Fibroblast of mammary gland (primary cell): ENCODE measurements around the gene RAVER1.

Source experiments
- DNase-seq: peaks from one replicate; pipeline ENCODE4 v3.0.0-alpha.2; 2010; ENCODE audit warnings: low read depth
- H3K4me3 ChIP-seq: 2 replicates; pipeline ENCODE4 v1.5.1; 2011; ENCODE audit warnings: low read depth, mild to moderate bottlenecking, low read length, moderate library complexity; ENCODE audit not compliant: control insufficient read depth
- CTCF ChIP-seq: conservative IDR thresholded peaks from 2 replicates; pipeline ENCODE4 v1.5.1; 2011; ENCODE audit warnings: low read depth, low read length, inconsistent platforms; ENCODE audit not compliant: control insufficient read depth, insufficient read depth

The RAVER1 gene

DNA sequence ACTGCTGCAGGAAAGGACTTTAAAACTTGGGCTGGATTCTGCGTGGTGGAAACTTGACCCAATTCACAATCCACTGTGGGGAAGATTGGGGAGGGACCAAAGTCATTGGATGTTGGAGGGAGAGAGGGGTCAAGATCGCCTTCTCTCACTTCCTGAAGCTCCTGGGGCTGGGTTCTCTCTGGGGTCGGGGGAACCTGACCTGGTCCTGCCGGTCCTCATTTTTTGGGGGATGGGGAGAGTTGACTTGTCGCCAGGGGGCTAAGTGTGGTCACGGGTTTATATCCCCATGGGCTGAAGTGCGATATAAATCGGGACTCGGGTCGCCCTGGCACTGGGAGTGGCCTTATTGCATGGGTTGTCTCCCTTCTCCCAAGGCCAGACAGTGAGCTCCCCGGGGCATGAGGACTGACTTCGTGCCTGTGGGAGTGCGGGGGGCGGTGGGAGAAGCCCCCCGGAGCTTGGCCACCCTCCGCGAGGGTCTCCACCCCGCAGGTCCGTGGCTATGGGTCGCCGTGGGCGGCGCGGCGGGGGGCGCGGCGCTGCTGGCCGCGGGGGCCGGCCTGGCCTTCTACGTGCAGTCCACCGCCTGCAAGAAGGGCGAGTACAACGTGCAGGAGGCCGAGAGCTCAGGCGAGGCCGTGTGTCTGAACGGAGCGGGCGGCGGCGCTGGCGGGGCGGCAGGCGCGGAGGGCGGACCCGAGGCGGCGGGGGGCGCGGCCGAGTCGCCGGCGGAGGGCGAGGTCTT, 37.3 kb downstream of the RAVER1 start:
- TF ChIP-seq CTCF, result no peak
- no peak for DNase-seq
- no peak overlapping the region for H3K4me3 ChIP-seq

- no peak for DNase-seq
- TF ChIP-seq CTCF, result no peak
- H3K4me3 ChIP-seq, result no peak overlapping the region
These were observed 38.0 kb downstream of the RAVER1 start for GRCh38 chr19:10295305-10295846.

DNA sequence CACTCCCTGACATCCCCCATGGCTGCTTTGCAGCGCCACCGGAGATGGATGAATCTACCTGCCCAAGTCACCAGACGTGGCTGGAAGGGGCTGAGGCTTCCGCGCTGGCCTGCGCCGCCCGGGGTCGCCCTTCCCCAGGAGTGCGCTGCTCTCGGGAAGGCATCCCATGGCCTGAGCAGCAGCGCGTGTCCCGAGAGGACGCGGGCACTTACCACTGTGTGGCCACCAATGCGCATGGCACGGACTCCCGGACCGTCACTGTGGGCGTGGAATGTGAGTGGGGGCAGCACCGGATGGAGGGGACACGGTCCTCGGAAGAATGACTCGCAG, 39.0 kb downstream of the RAVER1 start:
- H3K4me3 ChIP-seq, result no peak overlapping the region
- TF ChIP-seq CTCF, result no peak
- no peak for DNase-seq

DNA sequence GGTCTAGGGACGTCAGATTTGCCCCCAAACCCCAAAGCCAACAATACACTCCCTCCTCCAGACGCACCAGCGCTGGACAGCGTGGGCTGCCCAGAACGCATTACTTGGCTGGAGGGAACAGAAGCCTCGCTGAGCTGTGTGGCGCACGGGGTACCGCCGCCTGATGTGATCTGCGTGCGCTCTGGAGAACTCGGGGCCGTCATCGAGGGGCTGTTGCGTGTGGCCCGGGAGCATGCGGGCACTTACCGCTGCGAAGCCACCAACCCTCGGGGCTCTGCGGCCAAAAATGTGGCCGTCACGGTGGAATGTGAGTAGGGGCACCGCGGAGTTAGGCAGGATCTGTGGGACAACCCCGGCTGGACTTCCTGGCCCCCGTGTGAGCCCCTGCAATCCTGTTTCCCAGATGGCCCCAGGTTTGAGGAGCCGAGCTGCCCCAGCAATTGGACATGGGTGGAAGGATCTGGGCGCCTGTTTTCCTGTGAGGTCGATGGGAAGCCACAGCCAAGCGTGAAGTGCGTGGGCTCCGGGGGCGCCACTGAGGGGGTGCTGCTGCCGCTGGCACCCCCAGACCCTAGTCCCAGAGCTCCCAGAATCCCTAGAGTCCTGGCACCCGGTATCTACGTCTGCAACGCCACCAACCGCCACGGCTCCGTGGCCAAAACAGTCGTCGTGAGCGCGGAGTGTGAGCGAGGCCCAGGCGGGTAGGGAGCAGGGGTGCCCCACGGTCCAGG, 39.5 kb downstream of the RAVER1 start:
- no peak overlapping the region for H3K4me3 ChIP-seq
- DNase-seq, result no peak
- no peak for TF ChIP-seq CTCF

- H3K4me3 ChIP-seq, result no peak overlapping the region
- no peak for TF ChIP-seq CTCF
- DNase-seq, result no peak
These were observed 40.3 kb downstream of the RAVER1 start for GRCh38 chr19:10292789-10293636.

DNA sequence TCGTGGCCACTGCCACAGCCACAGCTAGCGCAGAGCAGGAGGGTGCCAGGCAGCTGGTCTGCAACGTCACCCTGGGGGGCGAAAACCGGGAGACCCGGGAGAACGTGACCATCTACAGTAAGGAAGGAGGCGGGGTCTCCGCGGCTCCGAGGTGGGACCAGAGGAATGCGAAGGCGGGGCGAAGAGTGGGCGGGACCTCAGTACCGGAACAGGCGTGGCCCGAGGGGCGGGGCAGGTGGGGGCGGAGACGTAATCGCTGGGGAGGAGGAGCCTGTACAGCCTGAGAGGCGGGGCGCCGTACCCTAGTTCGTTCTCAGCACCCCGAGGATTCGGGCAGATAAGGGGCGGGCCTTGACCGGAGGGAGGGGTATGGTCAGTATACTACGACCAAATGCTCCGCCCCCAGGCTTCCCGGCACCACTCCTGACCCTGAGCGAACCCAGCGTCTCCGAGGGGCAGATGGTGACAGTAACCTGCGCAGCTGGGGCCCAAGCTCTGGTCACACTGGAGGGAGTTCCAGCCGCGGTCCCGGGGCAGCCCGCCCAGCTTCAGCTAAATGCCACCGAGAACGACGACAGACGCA, 41.0 kb downstream of the RAVER1 start:
- no peak for TF ChIP-seq CTCF
- H3K4me3 ChIP-seq, result peak overlapping the region; percentile 15
- DNase-seq, result peak; percentile 43
